H1 (cell line): ENCODE measurements around the gene CXCL3. TPM values are rescaled to one million over a fixed set of nuclear protein-coding genes. Genes with fewer than 3 reads are reported as not detected.

Experiments
- CTCF ChIA-PET: fragments of 300-600 bp; sonication (Branson Sonifier 250); formaldehyde crosslinking; loops from one replicate; lab custom pipeline; 2021; ENCODE audit not compliant: partially characterized antibody; lab: Charles Lee
- POLR2A ChIA-PET: fragments of 300-600 bp; sonication (Branson Sonifier 250); formaldehyde crosslinking; loops from one replicate; lab custom pipeline; 2021; ENCODE audit warnings: inconsistent platforms; ENCODE audit not compliant: partially characterized antibody; lab: Charles Lee
- DNase-seq, 2 experiments: peaks; one replicate each; pipeline versions ENCODE4 v3.0.0 to v3.0.0-alpha.2; 2010 to 2022; ENCODE audit warnings: low spot score in 2 of 2, low read depth in 1 of 2, mixed read lengths in 1 of 2
- FAIRE-seq: peaks from 2 replicates; lab custom pipeline; 2011; peaks lifted over from hg19 to GRCh38; lab: Jason Lieb, UNC
- H2AFZ ChIP-seq: 2 replicates; pipeline ENCODE4 v1.8.1; 2012; ENCODE audit warnings: low read length, inconsistent platforms
- H2AK5ac ChIP-seq: 2 replicates; pipeline ENCODE4 v1.6.1; 2013; ENCODE audit warnings: low read depth, low read length
- H2BK120ac ChIP-seq: replicated peaks from 2 replicates; pipeline ENCODE3; 2013; ENCODE audit warnings: low read depth, low read length, inconsistent platforms
- H2BK12ac ChIP-seq: 2 replicates; pipeline ENCODE4 v1.6.1; 2013; ENCODE audit warnings: low read depth, low read length
- H2BK15ac ChIP-seq: 2 replicates; pipeline ENCODE4 v1.6.1; 2013; ENCODE audit warnings: low read length
- H2BK20ac ChIP-seq: 2 replicates; pipeline ENCODE4 v1.6.1; 2013; ENCODE audit warnings: low read length
- H2BK5ac ChIP-seq: 2 replicates; pipeline ENCODE4 v1.6.1; 2013; ENCODE audit warnings: low read depth, low read length
- H3K14ac ChIP-seq: 2 replicates; pipeline ENCODE4 v1.6.1; 2013; ENCODE audit warnings: inconsistent platforms; ENCODE audit not compliant: insufficient read length
- H3K18ac ChIP-seq: 2 replicates; pipeline ENCODE4 v1.6.1; 2013; ENCODE audit warnings: low read length; ENCODE audit errors: extremely low read depth
- H3K23ac ChIP-seq: 2 replicates; pipeline ENCODE4 v1.6.1; 2013; ENCODE audit warnings: inconsistent platforms; ENCODE audit not compliant: insufficient read length
- H3K23me2 ChIP-seq: 2 replicates; pipeline ENCODE4 v1.6.1; 2013; ENCODE audit warnings: low read depth, low read length
- H3K27ac ChIP-seq: 2 replicates; pipeline ENCODE4 v1.6.1; 2011; ENCODE audit warnings: low read depth, low read length, inconsistent platforms
- H3K27me3 ChIP-seq, 4 experiments: replicated peaks in 1 of 4; 1 replicate in 1 of 4; 2 replicates in 3 of 4; pipeline versions ENCODE4 v1.6.1 to v1.8.1; 2011 to 2013; ENCODE audit warnings: low read length in 3 of 4, mild to moderate bottlenecking in 3 of 4, inconsistent platforms in 2 of 4, mixed read lengths in 2 of 4, moderate library complexity in 1 of 4; ENCODE audit not compliant: control insufficient read depth in 3 of 4, insufficient read depth in 3 of 4; ENCODE audit errors: extremely low read depth in 1 of 4
- H3K36me3 ChIP-seq, 4 experiments: 2 replicates each; pipeline versions ENCODE4 v1.6.1 to v1.8.1; 2011 to 2013; ENCODE audit warnings: mild to moderate bottlenecking in 4 of 4, low read length in 3 of 4, moderate library complexity in 2 of 4, control low read depth in 1 of 4, inconsistent platforms in 1 of 4; ENCODE audit not compliant: insufficient read depth in 4 of 4, control insufficient read depth in 2 of 4
- H3K4ac ChIP-seq: replicated peaks from 2 replicates; pipeline ENCODE3; 2013; ENCODE audit warnings: low read length, low read depth, mixed read lengths, inconsistent platforms; ENCODE audit not compliant: insufficient read length
- H3K4me1 ChIP-seq, 4 experiments: replicated peaks in 1 of 4; 1 replicate in 1 of 4; 2 replicates in 3 of 4; pipeline versions ENCODE4 v1.6.1 to v1.8.1; 2011 to 2013; ENCODE audit warnings: low read length in 3 of 4, inconsistent platforms in 2 of 4, mixed read lengths in 1 of 4; ENCODE audit not compliant: insufficient read depth in 4 of 4, control insufficient read depth in 3 of 4
- H3K4me2 ChIP-seq, 2 experiments: 2 replicates each; pipeline versions ENCODE4 v1.6.1 to v1.8.1; 2011 to 2013; ENCODE audit warnings: low read depth in 2 of 2, low read length in 2 of 2, control low read depth in 1 of 2, inconsistent platforms in 1 of 2, mild to moderate bottlenecking in 1 of 2; ENCODE audit not compliant: insufficient read depth in 1 of 2
- H3K4me3 ChIP-seq, 4 experiments: fragments of 200-600, 300-600 bp in 1 of 4; sonication (generic), shearing (Covaris generic), sonication (Bioruptor Twin) in 1 of 4; 2 replicates each; pipeline versions ENCODE4 v1.5.1 to v1.8.1; 2011 to 2016; ENCODE audit warnings: low read length in 4 of 4, low read depth in 3 of 4, control low read depth in 2 of 4, inconsistent platforms in 2 of 4, mild to moderate bottlenecking in 2 of 4, mixed read lengths in 1 of 4, moderate library complexity in 1 of 4; ENCODE audit not compliant: insufficient read depth in 2 of 4; ENCODE audit errors: extremely low read depth in 1 of 4
- H3K56ac ChIP-seq: replicated peaks from 2 replicates; pipeline ENCODE3; 2013; ENCODE audit warnings: low read depth, mild to moderate bottlenecking, mixed read lengths, low read length, inconsistent platforms; ENCODE audit not compliant: insufficient read length
- H3K79me1 ChIP-seq: 2 replicates; pipeline ENCODE4 v1.6.1; 2013; ENCODE audit warnings: low read depth, low read length, control low read depth
- H3K79me2 ChIP-seq, 2 experiments: 2 replicates each; pipeline versions ENCODE4 v1.6.1 to v1.8.1; 2012 to 2013; ENCODE audit warnings: low read length in 2 of 2, mild to moderate bottlenecking in 2 of 2, inconsistent platforms in 1 of 2; ENCODE audit not compliant: insufficient read depth in 2 of 2, control insufficient read depth in 1 of 2
- H3K9ac ChIP-seq, 4 experiments: replicated peaks in 1 of 4; 1 replicate in 1 of 4; 2 replicates in 3 of 4; pipeline versions ENCODE4 v1.6.1 to v1.8.1; 2011 to 2013; ENCODE audit warnings: low read depth in 3 of 4, low read length in 3 of 4, control low read depth in 2 of 4, mild to moderate bottlenecking in 2 of 4, moderate library complexity in 2 of 4, inconsistent platforms in 1 of 4; ENCODE audit errors: extremely low read depth in 1 of 4
- H3K9me3 ChIP-seq, 2 experiments: 2 replicates each; pipeline versions ENCODE4 v1.6.1 to v1.8.1; 2012 to 2013; ENCODE audit warnings: mild to moderate bottlenecking in 2 of 2, moderate library complexity in 2 of 2, control low read depth in 1 of 2, inconsistent platforms in 1 of 2, low read depth in 1 of 2, low read length in 1 of 2, mixed read lengths in 1 of 2; ENCODE audit not compliant: insufficient read depth in 2 of 2
- H4K20me1 ChIP-seq, 2 experiments: replicated peaks in 1 of 2; 2 replicates each; pipeline versions ENCODE3 to v1.8.1; 2011 to 2013; ENCODE audit warnings: inconsistent platforms in 2 of 2, low read length in 2 of 2, mild to moderate bottlenecking in 1 of 2; ENCODE audit not compliant: insufficient read depth in 2 of 2, control insufficient read depth in 1 of 2
- H4K5ac ChIP-seq: 2 replicates; pipeline ENCODE4 v1.6.1; 2013; ENCODE audit warnings: low read length, low read depth, mixed read lengths, inconsistent platforms; ENCODE audit not compliant: insufficient read length
- H4K8ac ChIP-seq: 2 replicates; pipeline ENCODE4 v1.8.0; 2013; ENCODE audit warnings: mild to moderate bottlenecking, moderate library complexity, low read length, inconsistent platforms; ENCODE audit not compliant: insufficient read depth; ENCODE audit errors: extremely low read depth
- H4K91ac ChIP-seq: replicated peaks from 2 replicates; pipeline ENCODE3; 2013; ENCODE audit warnings: low read length, mixed read lengths, inconsistent platforms; ENCODE audit not compliant: insufficient read length
- FOSL1 ChIP-seq: IDR thresholded peaks from 2 replicates; pipeline ENCODE4 v1.6.1; 2011; ENCODE audit warnings: mild to moderate bottlenecking, low read depth, low read length, moderate library complexity; ENCODE audit not compliant: insufficient read depth
- WGBS, 2 experiments: shearing (Covaris generic) in 1 of 2; methylation state at CpG; one replicate each; pipeline versions ENCODE4 v1.1.6 to v1.1.7; 2013 to 2015; ENCODE audit warnings: low lambda C conversion rate in 2 of 2, mixed read lengths in 2 of 2, inconsistent platforms in 1 of 2, low coverage in 1 of 2, missing lambda C conversion rate in 1 of 2; ENCODE audit not compliant: insufficient replicate concordance in 2 of 2, insufficient coverage in 1 of 2, insufficient read length in 1 of 2; ENCODE audit errors: extremely low coverage in 1 of 2, missing lambda C conversion rate in 1 of 2; 5-methylcytosine and 5-hydroxymethylcytosine counted together
- polyA plus RNA-seq, 7 experiments: library from polyadenylated mRNA; depleted of rRNA in 3 of 7; stranded (reverse) in 5 of 7; unstranded in 2 of 7; fragments of >200 nt in 5 of 7; fragments of 200-250 nt in 2 of 7; gene quantifications; 1 replicate in 5 of 7; 2 replicates in 1 of 7; 4 replicates in 1 of 7; pipeline versions ENCODE4 v1.2.1 to v1.2.3, GENCODE V29; 2011 to 2013; ENCODE audit warnings: missing spikeins in 2 of 7, mixed read lengths in 2 of 7
- total RNA-seq: library from RNA; stranded (reverse); fragmentation: NEBNext Ultra II Directional; extraction: Animal tissue kit (Norgen Biotek cat#: 25700); gene quantifications from 2 replicates; pipeline ENCODE4 v1.2.1, GENCODE V29; 2021

Gene CXCL3
- total and polyA plus RNA-seq, 2 of the 8 experiments (the other 6 are each of a cell fraction or from before 2014, with no cell fraction given), result 3.1 to 5.2 TPM

DNA sequence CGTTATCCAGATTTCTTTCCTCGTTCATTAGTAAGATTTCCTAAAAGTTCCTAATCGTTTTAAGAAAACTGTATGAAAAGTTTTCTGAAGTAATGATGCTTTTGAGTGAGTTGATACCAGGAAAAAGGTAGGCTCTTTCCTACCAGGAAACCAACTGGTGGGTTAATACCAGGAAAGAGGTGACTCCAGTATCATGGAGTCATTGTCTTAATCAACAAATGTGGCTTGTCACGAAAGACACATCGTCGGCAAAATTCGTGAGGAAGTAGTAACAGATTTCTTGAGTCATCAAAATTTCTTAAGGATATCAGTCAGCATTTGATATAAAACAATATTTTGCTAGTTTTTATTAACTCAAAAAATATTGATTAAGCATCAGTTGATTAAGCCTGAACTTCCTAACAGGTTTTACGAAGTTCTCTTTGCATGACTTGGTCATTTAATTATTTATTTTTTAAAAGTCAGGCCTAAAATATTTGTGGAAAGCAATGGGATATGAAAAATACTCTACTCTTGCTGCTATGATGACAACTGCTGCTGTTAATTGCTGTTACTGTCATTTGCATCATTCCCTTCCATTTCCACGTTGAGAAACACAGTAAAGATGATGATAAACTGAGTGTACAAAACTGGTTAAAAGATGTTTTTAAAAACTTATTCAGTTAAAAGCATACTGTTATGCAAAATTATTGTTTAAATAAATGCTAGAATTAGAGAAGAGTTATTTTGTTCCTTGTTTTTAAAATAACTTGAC is 47.3 kb downstream of the CXCL3 start:
- WGBS, 2 experiments, result 95% methylated on average over 9 of the region's 9 CpGs; no CpG with 5 or more reads in 1 of the 2 experiments
- Histone ChIP-seq H2BK120ac (no peak overlapping the region), H3K23ac (no peak overlapping the region), H2AK5ac (no peak overlapping the region), H3K36me3 (no peaks in the 10 kb centered on the region; a peak in 1 of 8 replicates), H3K4ac (no peak overlapping the region), H3K4me1 (peaks cover 0 to 3% (median 0%) of the 10 kb centered on the region in 4 experiments; a peak in 2 of 7 replicates), H3K9ac (no peak overlapping the region), H2AFZ (no peak overlapping the region), H4K91ac (no peak overlapping the region), H3K23me2 (no peaks in the 10 kb centered on the region), H3K4me3 (no peak overlapping the region), H3K56ac (no peak overlapping the region), H3K9me3 (no peaks in the 10 kb centered on the region), H4K5ac (no peak overlapping the region), H4K8ac (no peak overlapping the region), H3K27me3 (no peaks in the 10 kb centered on the region), H2BK12ac (no peak overlapping the region), H3K79me1 (no peaks in the 10 kb centered on the region), H2BK15ac (no peak overlapping the region), H3K18ac (no peak overlapping the region), H2BK20ac (no peak overlapping the region), H4K20me1 (no peaks in the 10 kb centered on the region), H3K4me2 (no peak overlapping the region), H3K27ac (no peak overlapping the region), H3K79me2 (no peaks in the 10 kb centered on the region), H3K14ac (no peak overlapping the region), H2BK5ac (no peak overlapping the region)
- CTCF ChIA-PET, result interaction anchor here (0.6 to 1.1 kb wide), 2 partner anchors 11 to 736 kb away, joined by 3 read pairs; no protein-coding TSS in a partner anchor
- FAIRE-seq (no peak), DNase-seq (no peak)
- POLR2A ChIA-PET, result interaction anchor here (0.7 to 1.3 kb wide), 3 partner anchors 8 to 112 kb away, joined by 3 read pairs; partner anchors contain the start of gene CXCL5
- TF ChIP-seq FOSL1, result no peak
